ENCODE data around the gene SMCP.

SMCP gene

DNA sequence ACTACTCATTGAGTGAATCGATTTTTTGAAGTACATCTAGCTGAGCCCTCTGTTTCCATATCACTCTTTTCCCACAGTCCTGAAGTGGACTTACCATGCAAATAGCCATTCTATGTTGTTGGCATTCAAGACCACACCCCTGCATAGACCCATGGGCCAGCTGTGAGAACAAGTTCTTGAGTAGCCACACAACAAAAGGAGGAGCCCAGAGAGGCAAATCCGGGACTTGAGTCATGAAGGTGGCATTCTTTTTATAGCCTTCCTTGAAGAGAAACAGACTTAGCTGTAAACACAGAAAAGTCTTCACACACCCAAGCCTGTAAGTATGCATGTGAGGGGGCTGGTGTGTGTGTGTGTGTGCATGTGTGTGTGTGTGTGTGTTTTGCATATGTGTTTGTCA, 55.1 kb downstream of the SMCP start:
- Histone ChIP-seq H3K4me1 (ENCODE audit: control insufficient read depth in 2 of 2, insufficient read depth in 2 of 2, low read length in 2 of 2) (no peaks in the 10 kb centered on the region), H3K27ac (ENCODE audit: low read depth in 2 of 2, low read length in 2 of 2) (no peak overlapping the region), H3K4me3 (ENCODE audit: low read length in 2 of 2) (no peak overlapping the region), H3K9ac (ENCODE audit: low read depth in 1 of 2, low read length in 2 of 2) (no peak overlapping the region), H3K9me3 (ENCODE audit: control insufficient read depth in 2 of 2, low read length in 2 of 2) (no peaks in the 10 kb centered on the region), H3K27me3 (ENCODE audit: control insufficient read depth in 2 of 2, insufficient read depth in 2 of 2, low read length in 2 of 2) (no peaks in the 10 kb centered on the region), H3K36me3 (ENCODE audit: control insufficient read depth in 2 of 2, insufficient read depth in 2 of 2, low read length in 2 of 2) (no peaks in the 10 kb centered on the region)
